HCT116 (cell line): ENCODE results near the gene MYRFL. TPM values are rescaled to one million over a fixed set of nuclear protein-coding genes. Genes with fewer than 3 reads are reported as not detected.
A peak's percentile ranks its signal among the peaks of the same experiment; 100 is the strongest.

Experiments used
- ATAC-seq: fragments of 200-7000 bp; cut with Tn5 transposase; 2 replicates; pipeline ENCODE4 v1.9.1; 2020; ENCODE audit warnings: mild to moderate bottlenecking, moderate library complexity
- BruUV-seq: library from RNA; stranded (reverse); fragments of 400-500 nt; replicated peaks from 2 replicates; lab custom pipeline; 2021; lab: Mats Ljungman, UMichigan
- CTCF ChIA-PET: fragments of 300-600 bp; sonication (Branson Sonifier 250); formaldehyde crosslinking; loops from one replicate; lab custom pipeline; 2021; ENCODE audit warnings: antibody characterized with exemption; lab: Charles Lee
- POLR2A ChIA-PET: fragments of 300-600, 350-600 bp; sonication (Branson Sonifier 250); formaldehyde crosslinking; loops from one replicate; lab custom pipeline; 2021; ENCODE audit warnings: antibody characterized with exemption; lab: Charles Lee
- RAD21 ChIA-PET, 2 experiments: fragments of 300-600 bp; sonication (Branson Sonifier 250); formaldehyde crosslinking; loops; one replicate each; lab custom pipeline; 2023; ENCODE audit warnings: low total read pairs in 2 of 2; ENCODE audit not compliant: uncharacterized antibody in 2 of 2, unreplicated experiment in 2 of 2, low non-redundant PET in 1 of 2; lab: Charles Lee
- DNase-seq: peaks from one replicate; pipeline ENCODE4 v3.0.0-alpha.2; 2010; ENCODE audit warnings: low read depth, low spot score
- H2AFZ ChIP-seq: fragments of 200-600 bp; shearing (Covaris generic), sonication (generic); 2 replicates; pipeline ENCODE4 v1.6.1; 2017; ENCODE audit warnings: low read depth, mixed run types, mixed read lengths, antibody characterized with exemption, low read length; ENCODE audit not compliant: poor library complexity, severe bottlenecking
- H3K27ac ChIP-seq: 2 replicates; pipeline ENCODE4 v1.5.1; 2012; ENCODE audit warnings: low read depth, low read length
- H3K27me3 ChIP-seq: fragments of 200-600 bp; sonication (generic); 2 replicates; pipeline ENCODE4 v1.6.1; 2016; ENCODE audit warnings: mixed run types, low read length, mixed read lengths; ENCODE audit not compliant: insufficient read depth
- H3K36me3 ChIP-seq, 2 experiments: fragments of 200-500 bp in 1 of 2; fragments of 200-600 bp in 1 of 2; sonication (Bioruptor generic) in 1 of 2; sonication (generic) in 1 of 2; 2 replicates each; pipeline versions ENCODE4 v1.5.1 to v1.6.1; 2014 to 2016; ENCODE audit warnings: low read length in 2 of 2, inconsistent platforms in 1 of 2, mixed read lengths in 1 of 2, mixed run types in 1 of 2; ENCODE audit not compliant: insufficient read depth in 2 of 2, control insufficient read depth in 1 of 2
- H3K4me1 ChIP-seq, 2 experiments: fragments of 200-600 bp in 1 of 2; sonication (generic) in 1 of 2; 2 replicates each; pipeline versions ENCODE4 v1.5.1 to v1.6.1; 2012 to 2017; ENCODE audit warnings: low read length in 2 of 2, inconsistent platforms in 1 of 2, mild to moderate bottlenecking in 1 of 2, mixed read lengths in 1 of 2, mixed run types in 1 of 2, moderate library complexity in 1 of 2; ENCODE audit not compliant: insufficient read depth in 2 of 2, control insufficient read depth in 1 of 2
- H3K4me2 ChIP-seq: fragments of 200-600 bp; sonication (generic); 2 replicates; pipeline ENCODE4 v1.6.1; 2017; ENCODE audit warnings: mixed run types, low read length, mixed read lengths
- H3K4me3 ChIP-seq, 2 experiments: fragments of 200-600 bp in 1 of 2; sonication (generic) in 1 of 2; replicated peaks in 1 of 2; 2 replicates each; pipeline ENCODE4 v1.5.1; 2011 to 2016; ENCODE audit warnings: low read length in 2 of 2, control low read depth in 1 of 2, low read depth in 1 of 2, mild to moderate bottlenecking in 1 of 2, mixed read lengths in 1 of 2, mixed run types in 1 of 2
- H3K79me2 ChIP-seq: fragments of 200-600 bp; sonication (generic); 2 replicates; pipeline ENCODE4 v1.6.1; 2017; ENCODE audit warnings: mild to moderate bottlenecking, mixed run types, low read length, moderate library complexity, mixed read lengths; ENCODE audit not compliant: insufficient read depth
- H3K9ac ChIP-seq: fragments of 200-600 bp; sonication (generic); 2 replicates; pipeline ENCODE4 v1.6.1; 2016; ENCODE audit warnings: low read length, mixed read lengths
- H3K9me2 ChIP-seq: fragments of 200-600 bp; sonication (generic), shearing (Covaris generic); 2 replicates; pipeline ENCODE4 v1.6.1; 2017; ENCODE audit warnings: mixed run types, mild to moderate bottlenecking, moderate library complexity; ENCODE audit not compliant: insufficient read depth
- H3K9me3 ChIP-seq, 2 experiments: fragments of 200-500 bp in 1 of 2; fragments of 200-600 bp in 1 of 2; sonication (Bioruptor generic) in 1 of 2; sonication (generic) in 1 of 2; 2 replicates each; pipeline ENCODE4 v1.6.1; 2014 to 2017; ENCODE audit warnings: low read length in 2 of 2, mixed read lengths in 2 of 2, inconsistent platforms in 1 of 2, low read depth in 1 of 2, mild to moderate bottlenecking in 1 of 2, mixed run types in 1 of 2, moderate library complexity in 1 of 2; ENCODE audit not compliant: control insufficient read depth in 1 of 2, insufficient read depth in 1 of 2
- H4K20me1 ChIP-seq: fragments of 200-600 bp; sonication (generic), shearing (Covaris generic); 2 replicates; pipeline ENCODE4 v1.6.1; 2017; ENCODE audit warnings: mixed run types, mild to moderate bottlenecking, moderate library complexity; ENCODE audit not compliant: insufficient read depth
- CBX3 ChIP-seq: IDR thresholded peaks from 2 replicates; pipeline ENCODE4 v1.6.1; 2012; ENCODE audit warnings: low read depth
- CEBPB ChIP-seq: IDR thresholded peaks from 2 replicates; pipeline ENCODE4 v1.6.1; 2012; ENCODE audit warnings: low read depth
- FOSL1 ChIP-seq: IDR thresholded peaks from 2 replicates; pipeline ENCODE4 v1.6.1; 2012; ENCODE audit warnings: low read depth
- REST ChIP-seq: IDR thresholded peaks from 2 replicates; pipeline ENCODE4 v1.6.1; 2012; ENCODE audit warnings: low read depth
- SRF ChIP-seq: IDR thresholded peaks from 2 replicates; pipeline ENCODE4 v1.6.1; 2012; ENCODE audit warnings: low read depth
- TCF7L2 ChIP-seq: IDR thresholded peaks from 2 replicates; pipeline ENCODE4 v1.7.0; 2011; ENCODE audit warnings: borderline replicate concordance, inconsistent platforms; ENCODE audit not compliant: insufficient read depth, insufficient read length; ENCODE audit errors: extremely low read depth
- YY1 ChIP-seq: IDR thresholded peaks from 2 replicates; pipeline ENCODE4 v1.6.1; 2011; ENCODE audit warnings: low read length, low read depth, moderate library complexity, mild to moderate bottlenecking; ENCODE audit not compliant: insufficient replicate concordance; ENCODE audit errors: extremely low read depth
- intact Hi-C: fragments of 100-400 bp; cut with micrococcal nuclease; formaldehyde crosslinking; loops from 2 replicates; pipeline ENCODE4 v1.10.0; 2022
- total RNA-seq: library from RNA; stranded (reverse); gene quantifications from one replicate; pipeline ENCODE4 v1.2.1, GENCODE V29; 2021; ENCODE audit not compliant: unreplicated experiment
- TF ChIP-seq, protein P1 (sequence below): IDR thresholded peaks from 2 replicates; pipeline ENCODE4 v1.6.1; 2011; ENCODE audit warnings: mild to moderate bottlenecking, low read length, moderate library complexity; ENCODE audit not compliant: insufficient replicate concordance; ENCODE audit errors: extremely low read depth

MYRFL gene
- total RNA-seq, 1 experiment from 2014 or later, result 0.30 TPM

DNA sequence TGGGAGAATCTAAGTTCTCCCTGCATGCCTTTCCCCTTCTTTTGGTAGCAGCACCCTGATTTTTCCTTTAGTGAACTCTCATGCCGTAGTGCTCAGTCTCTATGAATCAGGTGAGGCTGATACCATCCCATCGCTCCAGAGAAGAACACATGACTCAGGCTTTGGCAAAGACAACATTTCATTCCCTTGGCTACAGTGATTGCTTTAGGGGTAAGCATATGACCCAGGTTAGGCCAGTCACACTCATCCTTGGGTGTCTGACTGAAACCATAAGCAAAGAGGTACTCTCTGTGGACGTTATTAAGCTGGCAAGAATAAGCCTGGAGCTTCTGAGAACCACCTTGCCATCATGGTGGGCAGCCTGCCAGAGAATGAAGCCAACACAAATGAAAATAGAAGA, 141.8 kb downstream of the MYRFL start:
- Histone ChIP-seq H2AFZ (peak overlapping the region; percentile 44), H3K9me3 (no peaks in the 10 kb centered on the region), H3K79me2 (no peaks in the 10 kb centered on the region), H4K20me1 (no peaks in the 10 kb centered on the region), H3K4me1 (peaks cover 2 to 17% of the 10 kb centered on the region in 2 experiments; a peak in 2 of 4 replicates), H3K4me3 (no peak overlapping the region), H3K36me3 (no peaks in the 10 kb centered on the region), H3K9me2 (no peaks in the 10 kb centered on the region), H3K9ac (no peak overlapping the region), H3K4me2 (peak overlapping the region; percentile 53), H3K27ac (no peak overlapping the region), H3K27me3 (no peaks in the 10 kb centered on the region)
- BruUV-seq, result no TSS peak
- TF ChIP-seq YY1, result no peak
- TF ChIP-seq CBX3, result peak; percentile 19; the same call in 1 of the 2 replicates
- TF ChIP-seq TCF7L2, result no peak
- ATAC-seq (peak; percentile 77), DNase-seq (peak; percentile 18)
- RAD21 ChIA-PET, result no interaction called here
- intact Hi-C loops, result no loop called here
- CTCF ChIA-PET, result no interaction called here
- POLR2A ChIA-PET, result interaction anchor here (1.2 kb wide), 1 partner anchor 86 kb away, joined by 3 read pairs; no protein-coding TSS in a partner anchor

- no peak for TF ChIP-seq SRF
- TF ChIP-seq CEBPB, result no peak
- TF ChIP-seq REST, result no peak
- TF ChIP-seq, protein P1, sequence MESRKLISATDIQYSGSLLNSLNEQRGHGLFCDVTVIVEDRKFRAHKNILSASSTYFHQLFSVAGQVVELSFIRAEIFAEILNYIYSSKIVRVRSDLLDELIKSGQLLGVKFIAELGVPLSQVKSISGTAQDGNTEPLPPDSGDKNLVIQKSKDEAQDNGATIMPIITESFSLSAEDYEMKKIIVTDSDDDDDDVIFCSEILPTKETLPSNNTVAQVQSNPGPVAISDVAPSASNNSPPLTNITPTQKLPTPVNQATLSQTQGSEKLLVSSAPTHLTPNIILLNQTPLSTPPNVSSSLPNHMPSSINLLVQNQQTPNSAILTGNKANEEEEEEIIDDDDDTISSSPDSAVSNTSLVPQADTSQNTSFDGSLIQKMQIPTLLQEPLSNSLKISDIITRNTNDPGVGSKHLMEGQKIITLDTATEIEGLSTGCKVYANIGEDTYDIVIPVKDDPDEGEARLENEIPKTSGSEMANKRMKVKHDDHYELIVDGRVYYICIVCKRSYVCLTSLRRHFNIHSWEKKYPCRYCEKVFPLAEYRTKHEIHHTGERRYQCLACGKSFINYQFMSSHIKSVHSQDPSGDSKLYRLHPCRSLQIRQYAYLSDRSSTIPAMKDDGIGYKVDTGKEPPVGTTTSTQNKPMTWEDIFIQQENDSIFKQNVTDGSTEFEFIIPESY, result no peak
- TF ChIP-seq FOSL1, result no peak
- ChIA-PET CTCF (no interaction called here), RAD21 (no interaction called here), POLR2A (no interaction called here)
- no peaks in the 10 kb centered on the region for H3K9me3 ChIP-seq
- no peak overlapping the region for H3K4me3 ChIP-seq
- ATAC-seq, result no peak
- no peak overlapping the region for H3K9ac ChIP-seq
- H2AFZ ChIP-seq, result no peak overlapping the region
- no peak for DNase-seq
- no peaks in the 10 kb centered on the region for H3K79me2 ChIP-seq
- intact Hi-C loops, result no loop called here
- H4K20me1 ChIP-seq, result no peaks in the 10 kb centered on the region
- peaks cover 2 to 17% of the 10 kb centered on the region in 2 experiments; a peak in 2 of 4 replicates for H3K4me1 ChIP-seq
- H3K27me3 ChIP-seq, result no peaks in the 10 kb centered on the region
- no peak overlapping the region for H3K27ac ChIP-seq
- H3K4me2 ChIP-seq, result no peak overlapping the region
- no peaks in the 10 kb centered on the region for H3K9me2 ChIP-seq
- no peaks in the 10 kb centered on the region for H3K36me3 ChIP-seq
- BruUV-seq, result no TSS peak
Measured at GRCh38 chr12:69969011-69969410, 144.0 kb downstream of the MYRFL start.
